GM11168 (cell line): ENCODE measurements around the gene RPLP1.

Source experiments
- in situ Hi-C: fragments of 300-500 bp; cut with MboI; formaldehyde crosslinking; loops from one replicate; pipeline ENCODE4 v1.12.0; 2022; ENCODE audit warnings: low sequenced_read_pairs; ENCODE audit not compliant: unreplicated experiment

RPLP1 gene

GRCh38 chr15:69452692-69453521 is at the start of gene RPLP1:
TSS of gene RPLP1 (plus strand) at chr15:69452818. CDS start at chr15:69452949, 131 bp downstream.
- in situ Hi-C loops = no loop called here

GRCh38 chr15:69403594-69403993 is 49.0 kb upstream of the RPLP1 start:
- in situ Hi-C loops = loop anchor here (10.0 kb wide), 1 partner anchor 339 kb away; no protein-coding TSS in a partner anchor

GRCh38 chr15:69405110-69405509 is 47.5 kb upstream of the RPLP1 start:
- in situ Hi-C loops = loop anchor here (10.0 kb wide), 1 partner anchor 340 kb away; no protein-coding TSS in a partner anchor

- in situ Hi-C loops = loop anchor here (10.0 kb wide), 1 partner anchor 343 kb away; no protein-coding TSS in a partner anchor
Measured at GRCh38 chr15:69407719-69408400, 44.8 kb upstream of the RPLP1 start.

- in situ Hi-C loops = loop anchor here (10.0 kb wide), 1 partner anchor 344 kb away; no protein-coding TSS in a partner anchor
Measured at GRCh38 chr15:69408841-69409240, 43.8 kb upstream of the RPLP1 start.

GRCh38 chr15:69410248-69410874 is 42.3 kb upstream of the RPLP1 start:
- in situ Hi-C loops = no loop called here

- in situ Hi-C loops = no loop called here
Measured at GRCh38 chr15:69412274-69412673, 40.3 kb upstream of the RPLP1 start.

GRCh38 chr15:69412701-69413100 is 39.9 kb upstream of the RPLP1 start:
- in situ Hi-C loops = no loop called here

GRCh38 chr15:69413822-69414700 is 38.6 kb upstream of the RPLP1 start, which contains the start of gene KIF23:
TSS of gene KIF23 (plus strand) at chr15:69414349. CDS start at chr15:69414466, 117 bp downstream.
- in situ Hi-C loops = no loop called here

- in situ Hi-C loops = no loop called here
Measured at GRCh38 chr15:69414701-69415167, 37.9 kb upstream of the RPLP1 start.

GRCh38 chr15:69415381-69415780 is 37.2 kb upstream of the RPLP1 start:
- in situ Hi-C loops = no loop called here

- in situ Hi-C loops = no loop called here
Measured at GRCh38 chr15:69417581-69417980, 35.0 kb upstream of the RPLP1 start.

- in situ Hi-C loops = no loop called here
Measured at GRCh38 chr15:69421498-69421897, 31.1 kb upstream of the RPLP1 start.

GRCh38 chr15:69422336-69422895 is 30.2 kb upstream of the RPLP1 start:
- in situ Hi-C loops = no loop called here

- in situ Hi-C loops = no loop called here
Measured at GRCh38 chr15:69424001-69424400, 28.6 kb upstream of the RPLP1 start.

GRCh38 chr15:69424748-69425413 is 27.7 kb upstream of the RPLP1 start:
- in situ Hi-C loops = no loop called here

- in situ Hi-C loops = no loop called here
Measured at GRCh38 chr15:69433831-69434230, 18.8 kb upstream of the RPLP1 start.

- in situ Hi-C loops = no loop called here
Measured at GRCh38 chr15:69434238-69434637, 18.4 kb upstream of the RPLP1 start.

GRCh38 chr15:69434679-69435078 is 17.9 kb upstream of the RPLP1 start:
- in situ Hi-C loops = no loop called here
